ENCODE data around the gene PRPF40B.
A peak's percentile ranks its signal among the peaks of the same experiment; 100 is the strongest.

PRPF40B gene

GRCh38 chr12:49643961-49644619 is 20.7 kb downstream of the PRPF40B start:
- no peaks in the 10 kb centered on the region for H4K20me1 ChIP-seq (ENCODE audit: low read depth, low read length)
- H3K9me2 ChIP-seq (replicated peaks; ENCODE audit: insufficient read depth, low read length): no peaks in the 10 kb centered on the region
- H3K4me3 ChIP-seq (ENCODE audit: insufficient read depth, low read length, poor library complexity, severe bottlenecking): no peak overlapping the region
- no peaks in the 10 kb centered on the region for H3K27me3 ChIP-seq (ENCODE audit: low read length)
- H2AFZ ChIP-seq (ENCODE audit: low read depth, low read length, severe bottlenecking): no peak overlapping the region
- no peaks in the 10 kb centered on the region for H3K79me2 ChIP-seq (ENCODE audit: insufficient read depth, low read length)
- no peaks in the 10 kb centered on the region for H3F3A ChIP-seq (ENCODE audit: insufficient read depth)
- no peak overlapping the region for H3K9ac ChIP-seq (ENCODE audit: low read length)
- H3K9me3 ChIP-seq (ENCODE audit: insufficient read depth, low read length): no peaks in the 10 kb centered on the region
- TF ChIP-seq CTCF (IDR thresholded peaks at IDR 0.05; ENCODE audit: insufficient read depth, low read length, poor library complexity, severe bottlenecking): no peak
- no peak for TF ChIP-seq EZH2phosphoT487 (conservative IDR thresholded peaks at IDR 0.05; ENCODE audit: low read length)
- H3K27ac ChIP-seq (ENCODE audit: low read depth, low read length): no peak overlapping the region
- H3K36me3 ChIP-seq (ENCODE audit: low read length): no peaks in the 10 kb centered on the region
- no peak overlapping the region for H3K4me2 ChIP-seq (ENCODE audit: low read depth, low read length, poor library complexity, severe bottlenecking)

- H3K9ac ChIP-seq (ENCODE audit: low read length): peak overlapping the region; percentile 46
- H3K27ac ChIP-seq (ENCODE audit: low read depth, low read length): peak overlapping the region; percentile 56
- no peaks in the 10 kb centered on the region for H3K79me2 ChIP-seq (ENCODE audit: insufficient read depth, low read length)
- TF ChIP-seq EZH2phosphoT487 (conservative IDR thresholded peaks at IDR 0.05; ENCODE audit: low read length) (no peak), CTCF (IDR thresholded peaks at IDR 0.05; ENCODE audit: insufficient read depth, low read length, poor library complexity, severe bottlenecking) (peak; percentile 93)
- H3K4me2 ChIP-seq (ENCODE audit: low read depth, low read length, poor library complexity, severe bottlenecking): peak overlapping the region; percentile 30
- no peaks in the 10 kb centered on the region for H3F3A ChIP-seq (ENCODE audit: insufficient read depth)
- H2AFZ ChIP-seq (ENCODE audit: low read depth, low read length, severe bottlenecking): peak overlapping the region; percentile 69
- no peak overlapping the region for H3K4me3 ChIP-seq (ENCODE audit: insufficient read depth, low read length, poor library complexity, severe bottlenecking)
- no peaks in the 10 kb centered on the region for H4K20me1 ChIP-seq (ENCODE audit: low read depth, low read length)
- no peaks in the 10 kb centered on the region for H3K27me3 ChIP-seq (ENCODE audit: low read length)
- no peaks in the 10 kb centered on the region for H3K9me2 ChIP-seq (replicated peaks; ENCODE audit: insufficient read depth, low read length)
- H3K36me3 ChIP-seq (ENCODE audit: low read length): no peaks in the 10 kb centered on the region
- no peaks in the 10 kb centered on the region for H3K9me3 ChIP-seq (ENCODE audit: insufficient read depth, low read length)
Observed at GRCh38 chr12:49644620-49644994, 21.2 kb downstream of the PRPF40B start.

GRCh38 chr12:49645146-49646039 is 22.0 kb downstream of the PRPF40B start:
- Histone ChIP-seq H3K27me3 (ENCODE audit: low read length) (no peaks in the 10 kb centered on the region), H2AFZ (ENCODE audit: low read depth, low read length, severe bottlenecking) (no peak overlapping the region), H3K4me2 (ENCODE audit: low read depth, low read length, poor library complexity, severe bottlenecking) (no peak overlapping the region), H3K36me3 (ENCODE audit: low read length) (no peaks in the 10 kb centered on the region), H3K27ac (ENCODE audit: low read depth, low read length) (peak overlapping the region; percentile 56), H3K79me2 (ENCODE audit: insufficient read depth, low read length) (no peaks in the 10 kb centered on the region), H3F3A (ENCODE audit: insufficient read depth) (no peaks in the 10 kb centered on the region), H4K20me1 (ENCODE audit: low read depth, low read length) (no peaks in the 10 kb centered on the region), H3K9me2 (replicated peaks; ENCODE audit: insufficient read depth, low read length) (no peaks in the 10 kb centered on the region), H3K4me3 (ENCODE audit: insufficient read depth, low read length, poor library complexity, severe bottlenecking) (no peak overlapping the region), H3K9ac (ENCODE audit: low read length) (peak overlapping the region; percentile 46), H3K9me3 (ENCODE audit: insufficient read depth, low read length) (no peaks in the 10 kb centered on the region)
- TF ChIP-seq CTCF (IDR thresholded peaks at IDR 0.05; ENCODE audit: insufficient read depth, low read length, poor library complexity, severe bottlenecking): no peak
- TF ChIP-seq EZH2phosphoT487 (conservative IDR thresholded peaks at IDR 0.05; ENCODE audit: low read length): no peak
